Measurements from ENCODE around the gene PCDH9. TPM values are rescaled to one million over a fixed set of nuclear protein-coding genes. Genes with fewer than 3 reads are reported as not detected.
"Not testable (repeated sequence)": the region's sequence is repeated elsewhere in the genome, so short reads cannot be mapped to it uniquely, and the experiment has no call there.

The PCDH9 gene

GRCh38 chr13:66264971-66265370 is 965.2 kb downstream of the PCDH9 start:
- whole genome bisulfite sequencing (ENCODE audit: extremely low coverage, insufficient coverage, low lambda C conversion rate) = no CpG with 5 or more reads among the region's 5 CpGs
- Histone ChIP-seq H3K4me1 (ENCODE audit: control insufficient read depth, low read depth, low read length) (no peaks in the 10 kb centered on the region), H3K27me3 (ENCODE audit: insufficient read depth, low read length, poor library complexity) (no peaks in the 10 kb centered on the region), H2BK15ac (replicated peaks; ENCODE audit: low read depth) (no peak overlapping the region), H3K79me1 (ENCODE audit: low read length) (no peaks in the 10 kb centered on the region), H3K9ac (ENCODE audit: low read length) (no peak overlapping the region), H2BK120ac (ENCODE audit: low read depth, low read length) (no peak overlapping the region), H3K23ac (ENCODE audit: low read length) (no peak overlapping the region), H3K36me3 (ENCODE audit: control insufficient read depth, insufficient read depth, low read length) (no peaks in the 10 kb centered on the region), H3K4me2 (ENCODE audit: low read length) (no peak overlapping the region), H3K27ac (ENCODE audit: low read depth, low read length) (no peak overlapping the region), H3K18ac (ENCODE audit: low read length) (no peak overlapping the region), H3K4ac (ENCODE audit: low read depth, low read length) (no peak overlapping the region), H3K4me3 (ENCODE audit: low read length) (no peak overlapping the region), H4K5ac (ENCODE audit: low read length) (no peak overlapping the region), H2AK5ac (ENCODE audit: low read length) (no peak overlapping the region), H3K56ac (ENCODE audit: low read length) (no peak overlapping the region), H4K8ac (ENCODE audit: low read depth, low read length) (no peak overlapping the region), H2BK5ac (ENCODE audit: low read length) (no peak overlapping the region), H3K79me2 (ENCODE audit: control insufficient read depth, insufficient read depth, low read length) (no peaks in the 10 kb centered on the region)
- no peak for DNase-seq

- Histone ChIP-seq H2BK120ac (ENCODE audit: low read depth, low read length) (no peak overlapping the region), H3K9ac (ENCODE audit: low read length) (no peak overlapping the region), H2AK5ac (ENCODE audit: low read length) (no peak overlapping the region), H4K5ac (ENCODE audit: low read length) (no peak overlapping the region), H3K23ac (ENCODE audit: low read length) (no peak overlapping the region), H3K18ac (ENCODE audit: low read length) (no peak overlapping the region), H3K4ac (ENCODE audit: low read depth, low read length) (no peak overlapping the region), H3K4me1 (ENCODE audit: control insufficient read depth, low read depth, low read length) (no peaks in the 10 kb centered on the region), H3K4me2 (ENCODE audit: low read length) (no peak overlapping the region), H2BK5ac (ENCODE audit: low read length) (no peak overlapping the region), H3K27ac (ENCODE audit: low read depth, low read length) (no peak overlapping the region), H2BK15ac (replicated peaks; ENCODE audit: low read depth) (no peak overlapping the region), H3K56ac (ENCODE audit: low read length) (no peak overlapping the region), H3K79me2 (ENCODE audit: control insufficient read depth, insufficient read depth, low read length) (no peaks in the 10 kb centered on the region), H4K8ac (ENCODE audit: low read depth, low read length) (no peak overlapping the region), H3K36me3 (ENCODE audit: control insufficient read depth, insufficient read depth, low read length) (no peaks in the 10 kb centered on the region), H3K79me1 (ENCODE audit: low read length) (no peaks in the 10 kb centered on the region), H3K27me3 (ENCODE audit: insufficient read depth, low read length, poor library complexity) (no peaks in the 10 kb centered on the region), H3K4me3 (ENCODE audit: low read length) (no peak overlapping the region)
- no peak for DNase-seq
- WGBS (ENCODE audit: extremely low coverage, insufficient coverage, low lambda C conversion rate) = no CpG with 5 or more reads among the region's 1 CpG
Observed at GRCh38 chr13:66262330-66262729, 967.8 kb downstream of the PCDH9 start.

- H3K27me3 ChIP-seq (ENCODE audit: insufficient read depth, low read length, poor library complexity) = not testable (repeated sequence)
Observed at GRCh38 chr13:66259426-66259825, 970.7 kb downstream of the PCDH9 start.

More at GRCh38 chr13:66259426-66259825, 970.7 kb downstream of the PCDH9 start:
- H2BK15ac ChIP-seq (replicated peaks; ENCODE audit: low read depth); H2AK5ac ChIP-seq (ENCODE audit: low read length); H3K4ac ChIP-seq (ENCODE audit: low read depth, low read length); H4K8ac ChIP-seq (ENCODE audit: low read depth, low read length); H3K79me1 ChIP-seq (ENCODE audit: low read length); DNase-seq; H3K4me1 ChIP-seq (ENCODE audit: control insufficient read depth, low read depth, low read length); H3K79me2 ChIP-seq (ENCODE audit: control insufficient read depth, insufficient read depth, low read length); H4K5ac ChIP-seq (ENCODE audit: low read length); H3K56ac ChIP-seq (ENCODE audit: low read length); H2BK5ac ChIP-seq (ENCODE audit: low read length); H3K18ac ChIP-seq (ENCODE audit: low read length); H2BK120ac ChIP-seq (ENCODE audit: low read depth, low read length); H3K23ac ChIP-seq (ENCODE audit: low read length); H3K27ac ChIP-seq (ENCODE audit: low read depth, low read length); H3K4me3 ChIP-seq (ENCODE audit: low read length); H3K36me3 ChIP-seq (ENCODE audit: control insufficient read depth, insufficient read depth, low read length); H3K4me2 ChIP-seq (ENCODE audit: low read length); H3K9ac ChIP-seq (ENCODE audit: low read length): not testable (repeated sequence)
- WGBS (ENCODE audit: extremely low coverage, insufficient coverage, low lambda C conversion rate) = no CpG with 5 or more reads among the region's 17 CpGs

Small RNA genes within 50 kb of the gene (small RNA-seq; reads per million reads assigned to genes)
- gene RNU7-87P (ENCODE audit: insufficient read depth) = not detected
